HS-5 (cell line): ENCODE measurements around the gene HDLBP.
A peak's percentile ranks its signal among the peaks of the same experiment; 100 is the strongest.

ENCODE experiments used
- DNase-seq: peaks from one replicate; pipeline ENCODE4 v3.0.0-alpha.2; 2012; ENCODE audit warnings: low read depth

Gene HDLBP

GRCh38 chr2:241315093-241315878 lies at the start of gene HDLBP:
TSS of gene HDLBP (minus strand) at chr2:241315672. CDS start at chr2:241266869, 48,803 bp downstream.
- DNase-seq: peak; percentile 98

GRCh38 chr2:241364781-241365180 lies 49.3 kb upstream of the HDLBP start:
- no peak for DNase-seq

GRCh38 chr2:241363426-241363825 lies 48.0 kb upstream of the HDLBP start:
- DNase-seq: no peak

- no peak for DNase-seq
Observed at GRCh38 chr2:241359481-241360045, 44.1 kb upstream of the HDLBP start.

GRCh38 chr2:241358470-241358869 lies 43.0 kb upstream of the HDLBP start:
- no peak for DNase-seq

GRCh38 chr2:241357531-241357930 lies 42.1 kb upstream of the HDLBP start:
- DNase-seq: no peak

- DNase-seq: no peak
Observed at GRCh38 chr2:241356871-241357260, 41.4 kb upstream of the HDLBP start.

- DNase-seq: peak; percentile 94
Observed at GRCh38 chr2:241355983-241356870, 40.8 kb upstream of the HDLBP start, which contains the start of gene FARP2. TSS of gene FARP2 (plus strand) at chr2:241356285. CDS start at chr2:241373108, 16,823 bp downstream.

GRCh38 chr2:241354668-241355658 lies 39.5 kb upstream of the HDLBP start:
- peak; percentile 41 for DNase-seq

GRCh38 chr2:241352227-241352626 lies 36.8 kb upstream of the HDLBP start:
- no peak for DNase-seq

GRCh38 chr2:241351640-241352031 lies 36.2 kb upstream of the HDLBP start:
- DNase-seq: no peak

- DNase-seq: no peak
Observed at GRCh38 chr2:241350878-241351639, 35.6 kb upstream of the HDLBP start.

- DNase-seq: no peak
Observed at GRCh38 chr2:241350530-241350877, 35.0 kb upstream of the HDLBP start.

- no peak for DNase-seq
Observed at GRCh38 chr2:241349941-241350340, 34.5 kb upstream of the HDLBP start.

GRCh38 chr2:241344925-241345651 lies 29.6 kb upstream of the HDLBP start:
- peak; percentile 58 for DNase-seq

- DNase-seq: no peak
Observed at GRCh38 chr2:241340631-241341163, 25.2 kb upstream of the HDLBP start.

- peak; percentile 44 for DNase-seq
Observed at GRCh38 chr2:241339839-241340630, 24.6 kb upstream of the HDLBP start.

- DNase-seq: no peak
Observed at GRCh38 chr2:241334813-241335212, 19.3 kb upstream of the HDLBP start.

GRCh38 chr2:241330616-241330981 lies 15.1 kb upstream of the HDLBP start:
- DNase-seq: no peak
